Measurements from ENCODE around the gene MCAT.
"Not testable (repeated sequence)": the region's sequence is repeated elsewhere in the genome, so short reads cannot be mapped to it uniquely, and the experiment has no call there.

The MCAT gene

DNA sequence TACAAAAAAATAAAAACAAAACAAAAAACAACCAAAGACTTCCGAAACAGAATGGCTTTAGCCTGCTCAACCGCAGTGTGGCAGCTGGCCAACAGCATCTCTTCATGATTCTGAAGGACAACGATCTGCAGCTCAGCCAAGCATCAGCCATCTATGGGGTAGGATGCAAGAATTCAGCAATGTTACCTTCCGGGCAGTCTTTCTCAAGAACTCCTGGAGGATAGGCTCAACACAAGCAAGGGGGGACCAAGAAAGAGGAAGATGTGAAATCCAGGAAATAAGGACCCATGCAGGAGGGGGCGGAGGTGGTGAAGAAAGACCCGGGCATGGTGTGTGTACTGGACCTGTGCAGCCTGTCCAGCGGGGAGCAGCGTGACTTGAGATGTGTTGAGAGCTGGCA is 4.6 kb upstream of the MCAT start:
- TF ChIP-seq, protein P1, sequence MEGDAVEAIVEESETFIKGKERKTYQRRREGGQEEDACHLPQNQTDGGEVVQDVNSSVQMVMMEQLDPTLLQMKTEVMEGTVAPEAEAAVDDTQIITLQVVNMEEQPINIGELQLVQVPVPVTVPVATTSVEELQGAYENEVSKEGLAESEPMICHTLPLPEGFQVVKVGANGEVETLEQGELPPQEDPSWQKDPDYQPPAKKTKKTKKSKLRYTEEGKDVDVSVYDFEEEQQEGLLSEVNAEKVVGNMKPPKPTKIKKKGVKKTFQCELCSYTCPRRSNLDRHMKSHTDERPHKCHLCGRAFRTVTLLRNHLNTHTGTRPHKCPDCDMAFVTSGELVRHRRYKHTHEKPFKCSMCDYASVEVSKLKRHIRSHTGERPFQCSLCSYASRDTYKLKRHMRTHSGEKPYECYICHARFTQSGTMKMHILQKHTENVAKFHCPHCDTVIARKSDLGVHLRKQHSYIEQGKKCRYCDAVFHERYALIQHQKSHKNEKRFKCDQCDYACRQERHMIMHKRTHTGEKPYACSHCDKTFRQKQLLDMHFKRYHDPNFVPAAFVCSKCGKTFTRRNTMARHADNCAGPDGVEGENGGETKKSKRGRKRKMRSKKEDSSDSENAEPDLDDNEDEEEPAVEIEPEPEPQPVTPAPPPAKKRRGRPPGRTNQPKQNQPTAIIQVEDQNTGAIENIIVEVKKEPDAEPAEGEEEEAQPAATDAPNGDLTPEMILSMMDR (IDR thresholded peaks at IDR 0.05) = no peak
- no peak for DNase-seq (ENCODE audit: low spot score)
- no peak overlapping the region for H3K27ac ChIP-seq
- H3K4me3 ChIP-seq = no peak overlapping the region

GRCh38 chr22:43146332-43146731 is 3.1 kb upstream of the MCAT start:
- not testable (repeated sequence) for DNase-seq (ENCODE audit: low spot score); H3K4me3 ChIP-seq
- H3K27ac ChIP-seq = peak overlapping the region in 1 of 2 donors; percentile 56

DNA sequence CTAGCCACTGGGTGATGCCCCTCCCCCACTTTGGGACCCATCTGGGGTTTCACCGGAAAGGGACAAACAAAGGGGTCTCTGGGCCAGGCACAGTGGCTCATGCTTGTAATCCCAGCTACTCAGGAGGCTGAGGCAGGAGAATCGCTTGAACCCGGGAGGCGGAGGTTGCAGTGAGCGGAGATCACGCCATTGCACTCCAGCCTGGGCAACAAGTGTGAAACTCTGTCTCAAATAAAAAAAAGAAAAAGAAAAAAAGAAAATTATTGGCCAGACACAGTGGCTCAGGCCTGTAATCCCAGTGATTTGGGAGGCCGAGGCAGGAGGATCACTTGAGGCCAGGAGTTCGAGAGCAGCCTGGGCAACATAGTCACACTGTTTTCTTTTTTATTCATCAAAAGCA is 2.2 kb upstream of the MCAT start:
- not testable (repeated sequence) for H3K27ac ChIP-seq; DNase-seq (ENCODE audit: low spot score); H3K4me3 ChIP-seq

- Histone ChIP-seq H3K27ac (no peak overlapping the region), H3K4me3 (no peak overlapping the region)
- no peak for DNase-seq (ENCODE audit: low spot score)
- TF ChIP-seq, protein P1 (IDR thresholded peaks at IDR 0.05) = no peak
These were observed 1.8 kb upstream of the MCAT start for GRCh38 chr22:43144949-43145348.

- no peak for DNase-seq (ENCODE audit: low spot score)
- no peak overlapping the region for H3K27ac ChIP-seq
- H3K4me3 ChIP-seq = no peak overlapping the region
- TF ChIP-seq, protein P1 (IDR thresholded peaks at IDR 0.05) = no peak
These were observed 6.4 kb downstream of the MCAT start for GRCh38 chr22:43136801-43137200.

DNA sequence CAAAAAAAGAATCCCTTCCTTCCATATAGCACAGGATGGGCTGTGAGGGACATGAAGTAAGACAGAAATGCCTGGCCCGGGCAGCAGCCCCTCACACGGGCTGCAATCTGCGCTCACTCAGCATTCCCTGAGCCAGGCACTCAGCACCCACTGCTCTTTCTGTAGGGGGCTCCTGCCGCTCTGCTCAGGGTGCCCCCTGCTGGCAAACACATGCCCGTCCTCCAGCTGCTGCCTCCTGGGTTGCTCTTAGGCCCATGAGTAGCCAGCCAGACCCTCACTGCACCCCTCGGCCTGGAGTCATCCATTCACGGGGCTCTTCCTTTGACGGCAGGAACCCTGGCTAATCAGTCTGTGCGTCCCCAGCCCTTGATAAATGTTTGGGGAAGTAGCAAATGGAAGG is 6.9 kb downstream of the MCAT start:
- no peak for DNase-seq (ENCODE audit: low spot score)
- no peak overlapping the region for H3K27ac ChIP-seq
- TF ChIP-seq, protein P1 (IDR thresholded peaks at IDR 0.05) = peak; percentile 29

DNA sequence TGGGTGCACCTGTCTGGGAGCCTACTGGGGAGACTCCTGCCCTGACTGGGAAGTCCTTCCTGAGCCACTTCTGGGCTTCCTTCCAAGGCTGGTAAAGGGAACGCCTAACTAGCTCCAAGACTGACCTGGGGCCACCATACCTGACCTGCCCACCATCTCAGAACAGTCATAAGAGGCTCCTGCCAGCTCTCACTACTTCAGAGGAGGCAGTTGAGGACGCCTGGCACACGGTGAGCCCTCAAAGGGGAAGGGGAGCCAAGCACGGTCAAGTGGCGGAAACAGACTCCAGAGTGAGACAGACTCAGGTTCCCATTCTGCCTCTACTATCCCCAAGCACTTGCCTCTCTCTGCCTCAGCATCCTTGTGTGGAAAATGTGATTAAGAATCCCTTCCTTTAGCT is 7.6 kb downstream of the MCAT start:
- H3K27ac ChIP-seq = no peak overlapping the region
- no peak overlapping the region for H3K4me3 ChIP-seq
- TF ChIP-seq, protein P1 (IDR thresholded peaks at IDR 0.05) = no peak
- no peak for DNase-seq (ENCODE audit: low spot score)

More for the DNA sequence above, 6.9 kb downstream of the MCAT start:
- H3K4me3 ChIP-seq = no peak overlapping the region

- TF ChIP-seq, protein P1 (IDR thresholded peaks at IDR 0.05) = no peak
- Histone ChIP-seq H3K4me3 (no peak overlapping the region), H3K27ac (no peak overlapping the region)
- DNase-seq (ENCODE audit: low spot score) = no peak
These were observed 8.6 kb downstream of the MCAT start for GRCh38 chr22:43134553-43134952.

Data from coronary artery (tissue), 2 donors.